Measurements from ENCODE around the gene CD2BP2.
A peak's percentile ranks its signal among the peaks of the same experiment; 100 is the strongest.
"Not testable (repeated sequence)": the region's sequence is repeated elsewhere in the genome, so short reads cannot be mapped to it uniquely, and the experiment has no call there.

The CD2BP2 gene

DNA sequence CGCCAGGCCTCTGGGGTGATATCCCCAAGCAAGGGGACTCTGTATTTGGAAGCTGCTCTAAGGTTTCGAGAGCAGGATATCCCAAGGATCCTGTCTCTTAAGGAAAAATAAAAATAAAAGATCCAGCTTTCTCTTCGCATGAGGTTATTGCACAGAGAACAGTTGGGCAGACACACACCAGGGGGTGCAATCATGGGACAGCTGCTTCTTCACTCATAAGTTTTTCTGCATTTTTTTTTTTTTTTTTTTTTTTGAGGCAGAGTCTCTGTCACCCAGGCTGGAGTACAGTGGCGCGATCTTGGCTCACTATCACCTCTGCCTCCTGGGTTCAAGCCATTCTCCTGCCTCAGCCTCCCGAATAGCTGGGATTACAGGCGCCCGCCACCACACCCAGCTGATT, 13.1 kb downstream of the CD2BP2 start:
- DNase-seq = not testable (repeated sequence)

GRCh38 chr16:30340621-30341020, 14.5 kb downstream of the CD2BP2 start:
- no peak for DNase-seq

- not testable (repeated sequence) for DNase-seq
Measured at GRCh38 chr16:30338715-30339114, 16.4 kb downstream of the CD2BP2 start.

DNA sequence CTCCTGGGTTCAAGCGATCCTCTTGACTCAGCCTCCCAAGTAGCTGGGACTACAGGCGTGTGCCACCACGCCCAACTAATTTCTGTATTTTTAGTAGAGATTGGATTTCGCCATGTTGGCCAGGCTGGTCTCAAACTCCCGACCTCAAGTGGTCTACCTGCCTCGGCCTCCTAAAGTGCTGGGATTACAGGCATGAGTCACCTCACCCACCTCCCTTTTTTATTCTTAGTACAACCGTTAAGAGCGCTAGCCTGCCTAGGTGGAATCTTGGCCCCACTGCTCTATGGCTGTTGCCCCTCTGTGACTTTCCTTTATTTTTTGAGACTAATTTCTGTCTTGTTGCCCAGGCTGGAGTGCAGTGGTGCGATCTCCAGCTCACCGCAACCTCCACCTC, 17.1 kb downstream of the CD2BP2 start:
- not testable (repeated sequence) for DNase-seq

DNA sequence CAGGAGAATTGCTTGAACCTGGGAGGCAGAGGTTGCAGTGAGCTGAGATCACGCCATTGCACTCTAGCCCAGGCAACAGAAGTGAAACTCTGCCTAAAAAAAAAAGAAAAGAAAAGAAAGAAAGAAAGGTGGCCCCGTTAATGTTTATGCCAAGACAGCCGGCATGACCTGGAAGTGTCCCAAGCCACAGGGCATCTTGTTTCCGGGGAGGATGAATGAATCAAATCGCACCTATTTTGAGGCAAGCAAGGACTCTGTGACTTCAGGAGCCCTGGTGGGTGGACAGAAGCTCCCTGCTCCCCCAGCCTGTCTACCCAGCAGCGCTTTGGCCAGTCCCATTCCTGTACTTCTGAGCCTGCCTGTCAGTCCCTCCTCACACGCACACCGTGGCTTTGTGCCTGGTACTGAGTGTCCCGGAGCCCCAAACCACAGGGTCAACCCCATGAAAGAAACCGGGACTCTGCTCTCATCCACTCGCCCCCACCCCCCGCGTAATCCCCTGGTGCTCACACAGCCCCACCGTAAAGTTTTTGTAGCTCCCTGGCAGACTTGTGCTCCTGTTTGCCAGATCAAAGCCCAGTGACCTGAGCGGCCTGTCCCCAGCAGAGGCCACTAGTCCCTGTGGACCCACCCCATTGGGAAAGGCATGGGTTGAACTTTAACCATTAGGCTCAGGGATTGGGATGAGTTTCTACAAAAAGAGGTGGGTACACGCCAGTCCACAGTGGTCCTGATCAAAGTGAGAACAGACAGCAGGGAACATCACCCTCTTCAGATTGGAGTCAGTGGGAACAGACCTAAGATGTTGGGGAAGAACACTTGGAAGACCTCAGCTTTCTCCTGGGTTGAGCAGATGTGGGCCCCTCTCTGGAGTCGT, 19.3 kb downstream of the CD2BP2 start:
- peak in 4 of 14 donors; percentile 36 to 51 (median 46) for DNase-seq

GRCh38 chr16:30335028-30335597, 20.0 kb downstream of the CD2BP2 start:
- peak in 13 of 14 donors; percentile 23 to 84 (median 58) for DNase-seq

DNA sequence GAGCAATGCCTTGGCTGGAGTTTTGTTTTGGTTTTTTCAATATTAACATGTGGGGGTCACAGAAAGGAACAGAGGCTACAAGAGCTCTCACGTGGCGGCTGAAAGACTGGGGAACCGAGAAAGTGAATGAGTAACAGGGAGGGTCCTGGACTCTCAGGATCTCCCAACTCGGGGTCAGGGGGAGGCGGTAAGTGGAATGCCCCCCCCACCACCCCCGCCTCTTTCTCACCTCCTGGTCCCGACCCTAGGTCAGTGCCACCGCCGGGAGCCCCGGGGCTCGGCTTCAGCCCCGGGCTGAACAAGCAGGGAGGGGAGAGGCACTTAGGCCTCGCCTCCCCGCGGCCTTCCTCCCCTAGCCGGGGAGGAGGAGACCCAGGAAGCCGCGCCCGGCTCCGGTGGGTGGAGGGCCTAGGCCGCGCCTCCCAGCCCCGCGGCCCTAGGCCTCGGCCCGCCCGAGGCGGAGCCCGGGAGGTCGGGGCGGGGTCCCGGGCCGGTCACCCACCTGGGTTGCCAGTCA, 20.6 kb downstream of the CD2BP2 start:
- peak in 4 of 14 donors; percentile 31 to 53 (median 45) for DNase-seq

DNA sequence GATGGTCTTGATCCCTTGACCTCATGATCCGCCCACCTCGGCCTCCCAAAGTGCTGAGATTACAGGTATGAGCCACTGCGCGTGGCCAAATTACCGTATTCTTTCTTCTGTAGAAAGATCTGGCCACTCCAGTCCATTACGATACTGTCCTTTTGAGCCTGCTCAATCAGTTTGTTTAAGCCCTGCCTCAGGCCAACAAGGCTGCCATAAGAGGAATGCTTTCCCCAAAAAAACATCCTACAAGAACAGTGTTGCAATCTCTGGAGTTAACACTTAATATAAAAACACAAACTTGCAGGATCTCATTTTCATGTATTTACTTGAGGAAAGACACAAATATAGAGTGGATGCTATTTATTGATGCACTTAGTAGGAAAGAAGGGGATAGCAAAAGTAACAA, 30.9 kb downstream of the CD2BP2 start:
- not testable (repeated sequence) for DNase-seq

DNA sequence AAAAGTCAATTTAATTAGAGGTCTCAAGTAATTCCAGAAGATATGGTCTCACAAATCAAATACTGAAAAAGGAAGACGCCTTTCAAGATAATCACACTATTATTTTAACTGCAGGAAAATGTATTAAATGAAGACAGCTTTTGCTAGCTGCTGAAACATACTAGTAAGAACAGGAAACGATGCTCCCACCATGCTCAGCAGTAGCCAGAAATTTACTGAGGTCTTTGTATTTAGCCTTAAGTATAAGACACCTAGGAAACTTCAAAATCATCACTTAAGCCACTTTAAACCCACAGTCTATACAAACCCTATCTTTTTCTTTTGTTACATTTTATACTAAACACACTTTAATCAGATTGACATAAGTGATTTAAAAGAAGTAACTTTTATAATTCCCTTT, 36.5 kb downstream of the CD2BP2 start:
- DNase-seq = not testable (repeated sequence)

GRCh38 chr16:30310937-30311336, 44.2 kb downstream of the CD2BP2 start:
- DNase-seq = not testable (repeated sequence)

GRCh38 chr16:30309255-30309654, 45.9 kb downstream of the CD2BP2 start:
- not testable (repeated sequence) for DNase-seq

Measured in C1 segment of cervical spinal cord (tissue), 14 donors.